ENCODE measurements around the gene MXD1. TPM values are rescaled to one million over a fixed set of nuclear protein-coding genes. Genes with fewer than 3 reads are reported as not detected.

The MXD1 gene
- polyA plus RNA-seq, 1 of the 3 experiments (the other 2 are of a cell fraction), result 2.3 TPM

DNA sequence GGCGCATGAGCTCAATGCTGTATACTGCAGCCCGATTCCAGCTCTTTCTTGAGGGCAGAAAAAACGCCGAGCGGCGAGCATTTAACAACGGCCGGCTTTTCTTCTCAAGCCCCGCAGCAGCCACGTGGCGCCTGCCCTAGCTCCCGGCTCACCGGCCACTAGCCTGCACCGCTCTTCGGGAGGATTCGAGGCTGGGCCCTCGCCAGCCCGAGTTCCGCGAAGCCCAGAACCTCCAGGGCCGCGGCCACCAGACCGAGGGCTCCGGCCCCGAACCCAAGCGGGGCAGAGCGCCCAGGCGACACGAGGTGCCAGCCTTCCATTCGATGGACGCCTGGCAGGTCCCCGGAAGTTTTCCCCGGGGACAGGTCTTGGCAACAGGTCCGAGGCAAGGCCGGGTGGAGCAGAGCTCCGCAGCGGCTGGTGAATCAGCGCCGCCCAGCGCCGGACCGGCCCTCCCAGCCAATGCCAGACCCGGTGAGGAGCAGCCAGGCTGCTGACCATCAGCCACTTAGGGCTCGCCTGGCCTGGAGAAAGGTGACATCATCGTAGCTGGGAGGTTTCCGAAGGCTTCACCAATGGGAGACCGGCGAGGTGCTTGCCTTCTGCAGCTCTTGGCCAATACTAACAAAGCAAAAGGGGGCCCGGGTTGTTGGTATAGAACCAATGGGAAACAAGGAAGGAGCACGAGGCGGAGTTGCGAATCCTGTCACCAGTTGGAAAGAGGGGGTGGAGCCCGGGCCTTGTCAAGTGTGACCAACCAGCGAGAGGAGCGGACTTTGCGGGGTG, 552 bp upstream of the MXD1 start:
- WGBS (ENCODE audit: low lambda C conversion rate), result 0% methylated on average over 13 of the region's 56 CpGs
- peaks cover 10% of the 10 kb centered on the region; the same call in 1 of the 2 replicates for H3K79me2 ChIP-seq (ENCODE audit: insufficient read depth)
- peaks cover 39% of the 10 kb centered on the region for H3F3A ChIP-seq (replicated peaks; ENCODE audit: insufficient read depth)
- peak; percentile 93 for DNase-seq
- H3K36me3 ChIP-seq (replicated peaks in 1 of 2; ENCODE audit: control insufficient read depth in 1 of 2, insufficient read depth in 2 of 2, low read length in 1 of 2), result peaks cover 18 to 32% of the 10 kb centered on the region in 2 experiments
- H3K9me2 ChIP-seq, result no peaks in the 10 kb centered on the region
- H3K27ac ChIP-seq (ENCODE audit: low read depth in 2 of 2, low read length in 1 of 2), result peak overlapping the region; percentile 88 to 93
- H3K4me2 ChIP-seq, result peak overlapping the region; percentile 91
- peak overlapping the region; percentile 84 for H3K9ac ChIP-seq
- peak overlapping the region; percentile 68 to 80 for H3K4me3 ChIP-seq (ENCODE audit: low read depth in 2 of 2, low read length in 1 of 2)
- H4K20me1 ChIP-seq (ENCODE audit: insufficient read depth), result no peaks in the 10 kb centered on the region
- H3K27me3 ChIP-seq (ENCODE audit: insufficient read depth), result no peaks in the 10 kb centered on the region
- H3K4me1 ChIP-seq (ENCODE audit: control insufficient read depth in 1 of 2, insufficient read depth in 2 of 2, low read depth in 1 of 2, low read length in 1 of 2), result peaks cover 2 to 7% of the 10 kb centered on the region in 2 experiments; a peak in 3 of 4 replicates
- CTCF ChIA-PET, result interaction anchor here (0.6 to 7.2 kb wide), 13 partner anchors 20 to 387 kb away, joined by 3 to 74 read pairs (median 4); partner anchors contain the start of genes C2orf42, FAM136A and SNRPG
- POLR2A ChIA-PET, result interaction anchor here (0.7 to 2.7 kb wide), 18 partner anchors 20 to 388 kb away, joined by 3 to 38 read pairs (median 10); partner anchors contain the start of genes C2orf42, FAM136A, PCYOX1 and SNRNP27
- H2AFZ ChIP-seq (ENCODE audit: low read depth), result peak overlapping the region; percentile 61
- no peaks in the 10 kb centered on the region for H3K9me3 ChIP-seq
- no peak for TF ChIP-seq FOXJ3 (CRISPR knock-in tag; IDR thresholded peaks at IDR 0.05)
- TF ChIP-seq, protein P1, sequence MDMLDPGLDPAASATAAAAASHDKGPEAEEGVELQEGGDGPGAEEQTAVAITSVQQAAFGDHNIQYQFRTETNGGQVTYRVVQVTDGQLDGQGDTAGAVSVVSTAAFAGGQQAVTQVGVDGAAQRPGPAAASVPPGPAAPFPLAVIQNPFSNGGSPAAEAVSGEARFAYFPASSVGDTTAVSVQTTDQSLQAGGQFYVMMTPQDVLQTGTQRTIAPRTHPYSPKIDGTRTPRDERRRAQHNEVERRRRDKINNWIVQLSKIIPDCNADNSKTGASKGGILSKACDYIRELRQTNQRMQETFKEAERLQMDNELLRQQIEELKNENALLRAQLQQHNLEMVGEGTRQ (IDR thresholded peaks at IDR 0.05; ENCODE audit: borderline replicate concordance, low read depth, low read length), result no peak
- TF ChIP-seq YY1 (IDR thresholded peaks at IDR 0.05; ENCODE audit: low read depth), result peak; percentile 52; the same call in 1 of the 2 replicates
- TF ChIP-seq, protein P2, sequence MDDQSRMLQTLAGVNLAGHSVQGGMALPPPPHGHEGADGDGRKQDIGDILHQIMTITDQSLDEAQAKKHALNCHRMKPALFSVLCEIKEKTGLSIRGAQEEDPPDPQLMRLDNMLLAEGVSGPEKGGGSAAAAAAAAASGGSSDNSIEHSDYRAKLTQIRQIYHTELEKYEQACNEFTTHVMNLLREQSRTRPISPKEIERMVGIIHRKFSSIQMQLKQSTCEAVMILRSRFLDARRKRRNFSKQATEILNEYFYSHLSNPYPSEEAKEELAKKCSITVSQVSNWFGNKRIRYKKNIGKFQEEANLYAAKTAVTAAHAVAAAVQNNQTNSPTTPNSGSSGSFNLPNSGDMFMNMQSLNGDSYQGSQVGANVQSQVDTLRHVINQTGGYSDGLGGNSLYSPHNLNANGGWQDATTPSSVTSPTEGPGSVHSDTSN (IDR thresholded peaks at IDR 0.05), result peak; percentile 70; the same call in 1 of the 2 replicates
- TF ChIP-seq MXI1 (IDR thresholded peaks at IDR 0.05; ENCODE audit: low read depth, low read length), result peak; percentile 90
- TF ChIP-seq, protein P3, sequence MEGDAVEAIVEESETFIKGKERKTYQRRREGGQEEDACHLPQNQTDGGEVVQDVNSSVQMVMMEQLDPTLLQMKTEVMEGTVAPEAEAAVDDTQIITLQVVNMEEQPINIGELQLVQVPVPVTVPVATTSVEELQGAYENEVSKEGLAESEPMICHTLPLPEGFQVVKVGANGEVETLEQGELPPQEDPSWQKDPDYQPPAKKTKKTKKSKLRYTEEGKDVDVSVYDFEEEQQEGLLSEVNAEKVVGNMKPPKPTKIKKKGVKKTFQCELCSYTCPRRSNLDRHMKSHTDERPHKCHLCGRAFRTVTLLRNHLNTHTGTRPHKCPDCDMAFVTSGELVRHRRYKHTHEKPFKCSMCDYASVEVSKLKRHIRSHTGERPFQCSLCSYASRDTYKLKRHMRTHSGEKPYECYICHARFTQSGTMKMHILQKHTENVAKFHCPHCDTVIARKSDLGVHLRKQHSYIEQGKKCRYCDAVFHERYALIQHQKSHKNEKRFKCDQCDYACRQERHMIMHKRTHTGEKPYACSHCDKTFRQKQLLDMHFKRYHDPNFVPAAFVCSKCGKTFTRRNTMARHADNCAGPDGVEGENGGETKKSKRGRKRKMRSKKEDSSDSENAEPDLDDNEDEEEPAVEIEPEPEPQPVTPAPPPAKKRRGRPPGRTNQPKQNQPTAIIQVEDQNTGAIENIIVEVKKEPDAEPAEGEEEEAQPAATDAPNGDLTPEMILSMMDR (IDR thresholded peaks at IDR 0.05), result no peak; the same call in 1 of the 2 replicates
- TF ChIP-seq, protein P4, sequence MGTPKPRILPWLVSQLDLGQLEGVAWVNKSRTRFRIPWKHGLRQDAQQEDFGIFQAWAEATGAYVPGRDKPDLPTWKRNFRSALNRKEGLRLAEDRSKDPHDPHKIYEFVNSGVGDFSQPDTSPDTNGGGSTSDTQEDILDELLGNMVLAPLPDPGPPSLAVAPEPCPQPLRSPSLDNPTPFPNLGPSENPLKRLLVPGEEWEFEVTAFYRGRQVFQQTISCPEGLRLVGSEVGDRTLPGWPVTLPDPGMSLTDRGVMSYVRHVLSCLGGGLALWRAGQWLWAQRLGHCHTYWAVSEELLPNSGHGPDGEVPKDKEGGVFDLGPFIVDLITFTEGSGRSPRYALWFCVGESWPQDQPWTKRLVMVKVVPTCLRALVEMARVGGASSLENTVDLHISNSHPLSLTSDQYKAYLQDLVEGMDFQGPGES (IDR thresholded peaks at IDR 0.05; ENCODE audit: low read depth, low read length), result peak; percentile 74
- TF ChIP-seq NRF1 (IDR thresholded peaks at IDR 0.05; ENCODE audit: low read depth, low read length), result no peak
- peak; percentile 90 for TF ChIP-seq POLR2AphosphoS5 (IDR thresholded peaks at IDR 0.05; ENCODE audit: low read depth, low read length)
- TF ChIP-seq FOSL2 (IDR thresholded peaks at IDR 0.05; ENCODE audit: borderline replicate concordance, low read depth), result peak; percentile 30; the same call in 1 of the 2 replicates
- no peak for TF ChIP-seq ELF1 (IDR thresholded peaks at IDR 0.05)
- no peak for TF ChIP-seq FOXM1 (IDR thresholded peaks at IDR 0.05; ENCODE audit: low read depth)
- TF ChIP-seq CHD2 (IDR thresholded peaks at IDR 0.05; ENCODE audit: low read length, partially characterized antibody), result peak; percentile 73
- 0 out of 2 replicates have a peak, but pooled peaks have one; percentile 79 for TF ChIP-seq SIN3A (IDR thresholded peaks at IDR 0.05; ENCODE audit: borderline replicate concordance, low read depth, low read length)
- TF ChIP-seq SMC3 (IDR thresholded peaks at IDR 0.05; ENCODE audit: low read depth, low read length), result peak; percentile 9; the same call in 1 of the 2 replicates
- TF ChIP-seq JUND (IDR thresholded peaks at IDR 0.05), result peak; percentile 4; the same call in 1 of the 2 replicates
- no peak for TF ChIP-seq EP300 (IDR thresholded peaks at IDR 0.05; ENCODE audit: borderline replicate concordance in 1 of 2, low read depth in 1 of 2, low read length in 1 of 2)
- no peak for TF ChIP-seq TEAD4 (IDR thresholded peaks at IDR 0.05; ENCODE audit: borderline replicate concordance, insufficient read depth)
- peak; percentile 38; the same call in 1 of the 2 replicates for TF ChIP-seq RAD21 (IDR thresholded peaks at IDR 0.05; ENCODE audit: low read length)
- TF ChIP-seq, protein P5, sequence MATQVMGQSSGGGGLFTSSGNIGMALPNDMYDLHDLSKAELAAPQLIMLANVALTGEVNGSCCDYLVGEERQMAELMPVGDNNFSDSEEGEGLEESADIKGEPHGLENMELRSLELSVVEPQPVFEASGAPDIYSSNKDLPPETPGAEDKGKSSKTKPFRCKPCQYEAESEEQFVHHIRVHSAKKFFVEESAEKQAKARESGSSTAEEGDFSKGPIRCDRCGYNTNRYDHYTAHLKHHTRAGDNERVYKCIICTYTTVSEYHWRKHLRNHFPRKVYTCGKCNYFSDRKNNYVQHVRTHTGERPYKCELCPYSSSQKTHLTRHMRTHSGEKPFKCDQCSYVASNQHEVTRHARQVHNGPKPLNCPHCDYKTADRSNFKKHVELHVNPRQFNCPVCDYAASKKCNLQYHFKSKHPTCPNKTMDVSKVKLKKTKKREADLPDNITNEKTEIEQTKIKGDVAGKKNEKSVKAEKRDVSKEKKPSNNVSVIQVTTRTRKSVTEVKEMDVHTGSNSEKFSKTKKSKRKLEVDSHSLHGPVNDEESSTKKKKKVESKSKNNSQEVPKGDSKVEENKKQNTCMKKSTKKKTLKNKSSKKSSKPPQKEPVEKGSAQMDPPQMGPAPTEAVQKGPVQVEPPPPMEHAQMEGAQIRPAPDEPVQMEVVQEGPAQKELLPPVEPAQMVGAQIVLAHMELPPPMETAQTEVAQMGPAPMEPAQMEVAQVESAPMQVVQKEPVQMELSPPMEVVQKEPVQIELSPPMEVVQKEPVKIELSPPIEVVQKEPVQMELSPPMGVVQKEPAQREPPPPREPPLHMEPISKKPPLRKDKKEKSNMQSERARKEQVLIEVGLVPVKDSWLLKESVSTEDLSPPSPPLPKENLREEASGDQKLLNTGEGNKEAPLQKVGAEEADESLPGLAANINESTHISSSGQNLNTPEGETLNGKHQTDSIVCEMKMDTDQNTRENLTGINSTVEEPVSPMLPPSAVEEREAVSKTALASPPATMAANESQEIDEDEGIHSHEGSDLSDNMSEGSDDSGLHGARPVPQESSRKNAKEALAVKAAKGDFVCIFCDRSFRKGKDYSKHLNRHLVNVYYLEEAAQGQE (IDR thresholded peaks at IDR 0.05; ENCODE audit: low read depth, low read length), result 0 out of 2 replicates have a peak, but pooled peaks have one; percentile 5
- peak; percentile 85 for TF ChIP-seq TAF1 (IDR thresholded peaks at IDR 0.05; ENCODE audit: borderline replicate concordance, low read depth, low read length)
- no peak; the same call in 1 of the 2 replicates for TF ChIP-seq GABPA (IDR thresholded peaks at IDR 0.05; ENCODE audit: low read depth)
- TF ChIP-seq RFX5 (IDR thresholded peaks at IDR 0.05; ENCODE audit: low read length), result peak; percentile 100
